IMR-90 (cell line): ENCODE measurements around the gene LRP6. TPM values are rescaled to one million over a fixed set of nuclear protein-coding genes. Genes with fewer than 3 reads are reported as not detected.

Experiments
- ATAC-seq: fragments of 200-7000 bp; cut with Tn5 transposase; 2 replicates; pipeline ENCODE4 v1.9.1; 2020; ENCODE audit warnings: low read depth, mild to moderate bottlenecking, moderate library complexity
- BruUV-seq: library from RNA; stranded (reverse); fragments of 400-500 nt; replicated peaks from 2 replicates; lab custom pipeline; 2021; lab: Mats Ljungman, UMichigan
- CTCF ChIA-PET: fragments of 300-600 bp; formaldehyde crosslinking; extraction: SDS; loops from one replicate; lab custom pipeline; 2021; ENCODE audit warnings: antibody characterized with exemption; lab: Yijun Ruan, JAX
- POLR2A ChIA-PET: fragments of 300-600 bp; sonication (Branson Sonifier 250); formaldehyde crosslinking; loops from one replicate; lab custom pipeline; 2022; ENCODE audit warnings: antibody characterized with exemption; ENCODE audit not compliant: unreplicated experiment; lab: Charles Lee
- DNase-seq: peaks from one replicate; pipeline ENCODE4 v3.0.0; 2013
- H2AFZ ChIP-seq: replicated peaks from 2 replicates; pipeline ENCODE3; 2013; ENCODE audit warnings: low read length, mild to moderate bottlenecking; ENCODE audit not compliant: poor library complexity
- H2AK5ac ChIP-seq: 2 replicates; pipeline ENCODE4 v1.6.1; 2013; ENCODE audit warnings: low read depth, low read length, inconsistent platforms
- H2AK9ac ChIP-seq: replicated peaks from 2 replicates; pipeline ENCODE3; 2013; ENCODE audit warnings: mild to moderate bottlenecking, low read depth, low read length, moderate library complexity; ENCODE audit not compliant: poor library complexity
- H2BK120ac ChIP-seq: 2 replicates; pipeline ENCODE4 v1.6.1; 2013; ENCODE audit warnings: low read depth, low read length, inconsistent platforms
- H2BK15ac ChIP-seq: 3 replicates; pipeline ENCODE4 v1.6.1; 2013; ENCODE audit warnings: low read depth, low read length, inconsistent platforms
- H2BK20ac ChIP-seq: 2 replicates; pipeline ENCODE4 v1.6.1; 2013; ENCODE audit warnings: low read depth, mild to moderate bottlenecking, inconsistent platforms, low read length, moderate library complexity
- H2BK5ac ChIP-seq: 2 replicates; pipeline ENCODE4 v1.6.1; 2013; ENCODE audit warnings: mild to moderate bottlenecking, low read depth, low read length, inconsistent platforms; ENCODE audit not compliant: poor library complexity, severe bottlenecking
- H3K14ac ChIP-seq: replicated peaks from 2 replicates; pipeline ENCODE4 v1.6.1; 2013; ENCODE audit warnings: low read depth, low read length, inconsistent platforms
- H3K18ac ChIP-seq: 2 replicates; pipeline ENCODE4 v1.6.1; 2013; ENCODE audit warnings: low read depth, low read length, control low read depth
- H3K23ac ChIP-seq: 2 replicates; pipeline ENCODE4 v1.6.1; 2013; ENCODE audit warnings: low read depth, low read length, inconsistent platforms
- H3K27ac ChIP-seq: 2 replicates; pipeline ENCODE4 v1.5.1; 2013; ENCODE audit warnings: mild to moderate bottlenecking, control low read depth, low read length; ENCODE audit not compliant: insufficient read depth
- H3K27me3 ChIP-seq: 2 replicates; pipeline ENCODE4 v1.6.1; 2013; ENCODE audit warnings: low read length; ENCODE audit not compliant: control insufficient read depth, insufficient read depth
- H3K36me3 ChIP-seq: 2 replicates; pipeline ENCODE4 v1.6.1; 2013; ENCODE audit warnings: low read length, mixed read lengths; ENCODE audit not compliant: control insufficient read depth, insufficient read depth
- H3K4ac ChIP-seq: 2 replicates; pipeline ENCODE4 v1.6.1; 2013; ENCODE audit warnings: low read depth, low read length, inconsistent platforms
- H3K4me1 ChIP-seq: 2 replicates; pipeline ENCODE4 v1.6.1; 2013; ENCODE audit warnings: low read length, mixed read lengths; ENCODE audit not compliant: control insufficient read depth, insufficient read depth
- H3K4me2 ChIP-seq: 2 replicates; pipeline ENCODE4 v1.6.1; 2013; ENCODE audit warnings: low read depth, mild to moderate bottlenecking, control low read depth, low read length, moderate library complexity
- H3K4me3 ChIP-seq: 2 replicates; pipeline ENCODE4 v1.5.1; 2013; ENCODE audit warnings: low read depth, mild to moderate bottlenecking, control low read depth, low read length, moderate library complexity; ENCODE audit not compliant: insufficient read depth
- H3K56ac ChIP-seq: 2 replicates; pipeline ENCODE4 v1.6.1; 2013; ENCODE audit warnings: low read length, inconsistent platforms; ENCODE audit not compliant: insufficient read depth; ENCODE audit errors: extremely low read depth
- H3K79me1 ChIP-seq, 2 experiments: 2 replicates each; pipeline ENCODE4 v1.6.1; 2013; ENCODE audit warnings: low read length in 2 of 2, inconsistent platforms in 1 of 2, low read depth in 1 of 2
- H3K9ac ChIP-seq: 2 replicates; pipeline ENCODE4 v1.6.1; 2013; ENCODE audit warnings: low read depth, low read length, control low read depth
- H3K9me1 ChIP-seq: 2 replicates; pipeline ENCODE4 v1.6.1; 2013; ENCODE audit warnings: low read length, inconsistent platforms; ENCODE audit not compliant: insufficient read depth
- H3K9me3 ChIP-seq: 2 replicates; pipeline ENCODE4 v1.6.1; 2013; ENCODE audit warnings: low read length; ENCODE audit not compliant: control insufficient read depth, insufficient read depth
- H4K20me1 ChIP-seq: 2 replicates; pipeline ENCODE4 v1.6.1; 2013; ENCODE audit warnings: low read length, inconsistent platforms; ENCODE audit not compliant: insufficient read depth
- H4K5ac ChIP-seq: 2 replicates; pipeline ENCODE4 v1.6.1; 2013; ENCODE audit warnings: mild to moderate bottlenecking, low read depth, low read length, control low read depth
- H4K8ac ChIP-seq, 2 experiments: 2 replicates each; pipeline ENCODE4 v1.6.1; 2013; ENCODE audit warnings: low read depth in 2 of 2, low read length in 2 of 2, control low read depth in 1 of 2, inconsistent platforms in 1 of 2
- H4K91ac ChIP-seq: 2 replicates; pipeline ENCODE4 v1.6.1; 2013; ENCODE audit warnings: low read depth, low read length, inconsistent platforms; ENCODE audit not compliant: insufficient read depth
- BHLHE40 ChIP-seq: fragments of 150-350 bp; IDR thresholded peaks from 2 replicates; pipeline ENCODE4 v1.6.1; 2016; ENCODE audit warnings: mild to moderate bottlenecking, low read depth, low read length
- CEBPB ChIP-seq: IDR thresholded peaks from 2 replicates; pipeline ENCODE4 v1.6.1; 2012; ENCODE audit warnings: low read depth, low read length, improper control_type of control experiment
- CHD1 ChIP-seq: IDR thresholded peaks from 2 replicates; pipeline ENCODE4 v1.6.1; 2012; ENCODE audit warnings: low read depth, low read length, improper control_type of control experiment
- CTCF ChIP-seq: conservative IDR thresholded peaks from 2 replicates; pipeline ENCODE4 v1.5.1; 2012; ENCODE audit warnings: mild to moderate bottlenecking, low read depth, low read length, improper control_type of control experiment
- ELK1 ChIP-seq: fragments of 150-350 bp; IDR thresholded peaks from 2 replicates; pipeline ENCODE4 v1.6.1; 2016; ENCODE audit warnings: low read depth, mild to moderate bottlenecking, low read length, moderate library complexity, borderline replicate concordance
- FOS ChIP-seq: fragments of 150-350 bp; IDR thresholded peaks from 2 replicates; pipeline ENCODE4 v1.6.1; 2016; ENCODE audit warnings: low read depth, low read length
- MAFK ChIP-seq: IDR thresholded peaks from 2 replicates; pipeline ENCODE4 v1.6.1; 2012; ENCODE audit warnings: low read depth, low read length, improper control_type of control experiment
- MAZ ChIP-seq: IDR thresholded peaks from 2 replicates; pipeline ENCODE4 v1.6.1; 2012; ENCODE audit warnings: low read depth, mild to moderate bottlenecking, low read length, improper control_type of control experiment, moderate library complexity, borderline replicate concordance
- MXI1 ChIP-seq: IDR thresholded peaks from 2 replicates; pipeline ENCODE4 v1.6.1; 2012; ENCODE audit warnings: low read depth, mild to moderate bottlenecking, low read length, moderate library complexity, borderline replicate concordance
- NFE2L2 ChIP-seq: fragments of 150-350 bp; IDR thresholded peaks from 2 replicates; pipeline ENCODE4 v1.6.1; 2016; ENCODE audit warnings: low read depth, mild to moderate bottlenecking, low read length
- POLR2A ChIP-seq: IDR thresholded peaks from 2 replicates; pipeline ENCODE4 v1.6.1; 2012; ENCODE audit warnings: mild to moderate bottlenecking, low read depth, low read length
- RAD21 ChIP-seq: IDR thresholded peaks from 2 replicates; pipeline ENCODE4 v1.6.1; 2012; ENCODE audit warnings: low read length, improper control_type of control experiment
- RCOR1 ChIP-seq: IDR thresholded peaks from 2 replicates; pipeline ENCODE4 v1.6.1; 2012; ENCODE audit warnings: mild to moderate bottlenecking, low read length, improper control_type of control experiment; ENCODE audit not compliant: insufficient replicate concordance
- RFX5 ChIP-seq: IDR thresholded peaks from 2 replicates; pipeline ENCODE4 v1.8.0; 2012; ENCODE audit warnings: low read depth, mild to moderate bottlenecking, low read length, moderate library complexity
- SMC3 ChIP-seq: fragments of 150-350 bp; IDR thresholded peaks from 2 replicates; pipeline ENCODE4 v1.6.1; 2016; ENCODE audit warnings: low read depth, mild to moderate bottlenecking, antibody characterized with exemption, low read length, moderate library complexity
- WGBS, 2 experiments: methylation state at CpG; one replicate each; pipeline versions ENCODE4 v1.1.5 to v1.1.7; 2013; ENCODE audit warnings: missing lambda C conversion rate in 2 of 2; ENCODE audit not compliant: insufficient read length in 1 of 2; ENCODE audit errors: extremely low coverage in 2 of 2; 5-methylcytosine and 5-hydroxymethylcytosine counted together
- dilution Hi-C: fragments of 300-500 bp; cut with HindIII; formaldehyde crosslinking; loops from one replicate; pipeline ENCODE4 v1.14.3; 2018; ENCODE audit warnings: low sequenced_read_pairs; ENCODE audit not compliant: unreplicated experiment
- in situ Hi-C: fragments of 300-500 bp; cut with MboI; formaldehyde crosslinking; loops from 3 replicates; pipeline ENCODE4 v1.14.3; 2019; ENCODE audit warnings: low sequenced_read_pairs, inconsistent platforms, mixed read lengths
- intact Hi-C: fragments of 100-400 bp; cut with micrococcal nuclease; formaldehyde crosslinking; loops from 2 replicates; pipeline ENCODE4 v1.10.0; 2022
- polyA plus RNA-seq, 3 experiments: library from polyadenylated mRNA; depleted of rRNA; stranded (reverse); fragments of >200 nt; gene quantifications; 2 replicates each; pipeline ENCODE4 v1.2.3, GENCODE V29; 2012; ENCODE audit warnings: low replicate concordance in 1 of 3
- total RNA-seq: library from RNA; depleted of rRNA; stranded (reverse); fragments of >200 nt; gene quantifications from 2 replicates; pipeline ENCODE4 v1.2.3, GENCODE V29; 2012
- TF ChIP-seq, protein P1 (sequence below): fragments of 150-350 bp; IDR thresholded peaks from 2 replicates; pipeline ENCODE4 v1.6.1; 2017; ENCODE audit warnings: mild to moderate bottlenecking, antibody characterized with exemption, low read length, low read depth

The LRP6 gene
- total and polyA plus RNA-seq, 2 of the 4 experiments (the other 2 are of a cell fraction), result 14.2 to 32.1 TPM

- H2BK120ac ChIP-seq, result no peak overlapping the region
- no peaks in the 10 kb centered on the region for H3K9me3 ChIP-seq
- no peaks in the 10 kb centered on the region for H3K27me3 ChIP-seq
- peaks cover 3% of the 10 kb centered on the region; the same call in 1 of the 2 replicates for H3K9me1 ChIP-seq
- H3K9ac ChIP-seq, result no peak overlapping the region
- no peak overlapping the region for H4K91ac ChIP-seq
- DNase-seq (no peak), ATAC-seq (no peak)
- ChIA-PET POLR2A (no interaction called here), CTCF (no interaction called here)
- no peaks in the 10 kb centered on the region for H3K36me3 ChIP-seq
- no peak overlapping the region for H4K5ac ChIP-seq
- no peak overlapping the region for H2BK15ac ChIP-seq
- H3K79me1 ChIP-seq, result peaks cover 18 to 70% of the 10 kb centered on the region in 2 experiments
- TF ChIP-seq POLR2A (no peak), BHLHE40 (no peak), FOS (no peak), MAZ (no peak), CHD1 (no peak), MXI1 (no peak), RFX5 (no peak), SMC3 (no peak), CEBPB (no peak), NFE2L2 (no peak), MAFK (no peak), CTCF (no peak), RAD21 (no peak), ELK1 (no peak), RCOR1 (no peak)
- TF ChIP-seq, protein P1, sequence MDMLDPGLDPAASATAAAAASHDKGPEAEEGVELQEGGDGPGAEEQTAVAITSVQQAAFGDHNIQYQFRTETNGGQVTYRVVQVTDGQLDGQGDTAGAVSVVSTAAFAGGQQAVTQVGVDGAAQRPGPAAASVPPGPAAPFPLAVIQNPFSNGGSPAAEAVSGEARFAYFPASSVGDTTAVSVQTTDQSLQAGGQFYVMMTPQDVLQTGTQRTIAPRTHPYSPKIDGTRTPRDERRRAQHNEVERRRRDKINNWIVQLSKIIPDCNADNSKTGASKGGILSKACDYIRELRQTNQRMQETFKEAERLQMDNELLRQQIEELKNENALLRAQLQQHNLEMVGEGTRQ, result no peak
- no peak overlapping the region for H2BK20ac ChIP-seq
- in situ Hi-C loops, result no loop called here
- H4K20me1 ChIP-seq, result peaks cover 16% of the 10 kb centered on the region; the same call in 1 of the 2 replicates
- H3K4ac ChIP-seq, result no peak overlapping the region
- H3K4me2 ChIP-seq, result no peak overlapping the region
- H3K4me1 ChIP-seq, result no peaks in the 10 kb centered on the region; the same call in 1 of the 2 replicates
- no peak overlapping the region for H2AFZ ChIP-seq
- H3K27ac ChIP-seq, result no peak overlapping the region
- H3K56ac ChIP-seq, result no peak overlapping the region
- H3K18ac ChIP-seq, result no peak overlapping the region
- no peak overlapping the region for H3K14ac ChIP-seq
- no peak overlapping the region for H2BK5ac ChIP-seq
- no TSS peak for BruUV-seq
- H4K8ac ChIP-seq, result no peak overlapping the region
- intact Hi-C loops, result loop anchor here (5.0 kb wide), 1 partner anchor 38 kb away; no protein-coding TSS in a partner anchor
- no peak overlapping the region for H3K4me3 ChIP-seq
- no peak overlapping the region for H2AK9ac ChIP-seq
- no peak overlapping the region for H3K23ac ChIP-seq
- no peak overlapping the region for H2AK5ac ChIP-seq
- dilution Hi-C loops, result no loop called here
- WGBS, 2 experiments, result no CpG with 5 or more reads among the region's 3 CpGs
Measured at GRCh38 chr12:12209675-12210074, 57.2 kb downstream of the LRP6 start.
